Uterus (tissue), 2 donors: ENCODE results near the gene NFATC1.

Experiments used
- POLR2A ChIP-seq, 2 donors: fragments of 450-650 bp; IDR thresholded peaks; one replicate each; pipeline ENCODE4 v1.6.1; 2016; ENCODE audit warnings: antibody characterized with exemption in 2 of 2, mild to moderate bottlenecking in 1 of 2, moderate library complexity in 1 of 2
- TF ChIP-seq, protein P1 (sequence below), 4 experiments: fragments of 200-600 bp in 2 of 4; fragments of 450-650 bp in 2 of 4; sonication (generic) in 2 of 4; IDR thresholded peaks; one replicate each; pipeline ENCODE4 v1.5.1; 2016 to 2019; ENCODE audit warnings: antibody characterized with exemption in 4 of 4, mild to moderate bottlenecking in 2 of 4, moderate library complexity in 1 of 4

GRCh38 chr18:79384834-79385233 is 10.9 kb upstream of the NFATC1 start:
- TF ChIP-seq, protein P1, sequence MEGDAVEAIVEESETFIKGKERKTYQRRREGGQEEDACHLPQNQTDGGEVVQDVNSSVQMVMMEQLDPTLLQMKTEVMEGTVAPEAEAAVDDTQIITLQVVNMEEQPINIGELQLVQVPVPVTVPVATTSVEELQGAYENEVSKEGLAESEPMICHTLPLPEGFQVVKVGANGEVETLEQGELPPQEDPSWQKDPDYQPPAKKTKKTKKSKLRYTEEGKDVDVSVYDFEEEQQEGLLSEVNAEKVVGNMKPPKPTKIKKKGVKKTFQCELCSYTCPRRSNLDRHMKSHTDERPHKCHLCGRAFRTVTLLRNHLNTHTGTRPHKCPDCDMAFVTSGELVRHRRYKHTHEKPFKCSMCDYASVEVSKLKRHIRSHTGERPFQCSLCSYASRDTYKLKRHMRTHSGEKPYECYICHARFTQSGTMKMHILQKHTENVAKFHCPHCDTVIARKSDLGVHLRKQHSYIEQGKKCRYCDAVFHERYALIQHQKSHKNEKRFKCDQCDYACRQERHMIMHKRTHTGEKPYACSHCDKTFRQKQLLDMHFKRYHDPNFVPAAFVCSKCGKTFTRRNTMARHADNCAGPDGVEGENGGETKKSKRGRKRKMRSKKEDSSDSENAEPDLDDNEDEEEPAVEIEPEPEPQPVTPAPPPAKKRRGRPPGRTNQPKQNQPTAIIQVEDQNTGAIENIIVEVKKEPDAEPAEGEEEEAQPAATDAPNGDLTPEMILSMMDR (IDR thresholded peaks at IDR 0.05): no peak
- TF ChIP-seq POLR2A (IDR thresholded peaks at IDR 0.05): no peak
